Measurements from ENCODE around the gene ELOVL2. TPM values are rescaled to one million over a fixed set of nuclear protein-coding genes. Genes with fewer than 3 reads are reported as not detected.

Gene ELOVL2
- total RNA-seq, 2 experiments from 2014 or later = not detected

- DNase-seq (no peak), ATAC-seq (no peak)
- Mint-ChIP-seq H3K4me3 (no peak overlapping the region), H3K9me3 (no peaks in the 10 kb centered on the region), H3K27ac (no peak overlapping the region), H3K4me1 (ENCODE audit: low read depth) (no peaks in the 10 kb centered on the region), H3K27me3 (peaks cover 10% of the 10 kb centered on the region), H3K36me3 (ENCODE audit: low read depth) (no peaks in the 10 kb centered on the region)
- CTCF ChIA-PET = interaction anchor here (0.6 to 3.1 kb wide), 5 partner anchors 27 to 588 kb away, joined by 3 to 14 read pairs (median 3); no protein-coding TSS in a partner anchor
- no peak for TF ChIP-seq CTCF (IDR thresholded peaks at IDR 0.05)
- POLR2A ChIA-PET = no interaction called here
- intact Hi-C loops (cut with micrococcal nuclease) = loop anchor here (5.0 to 10.0 kb wide), 2 partner anchors 114 to 592 kb away; no protein-coding TSS in a partner anchor
Measured at GRCh38 chr6:11066505-11067347, 22.6 kb upstream of the ELOVL2 start.

- intact Hi-C loops (cut with micrococcal nuclease) = loop anchor here (5.0 to 10.0 kb wide), 2 partner anchors 113 to 591 kb away; no protein-coding TSS in a partner anchor
- no peak for TF ChIP-seq CTCF (IDR thresholded peaks at IDR 0.05)
- H3K4me1 Mint-ChIP-seq (ENCODE audit: low read depth) = no peaks in the 10 kb centered on the region
- H3K27ac Mint-ChIP-seq = no peak overlapping the region
- ATAC-seq (no peak), DNase-seq (no peak)
- H3K36me3 Mint-ChIP-seq (ENCODE audit: low read depth) = no peaks in the 10 kb centered on the region
- H3K4me3 Mint-ChIP-seq = no peak overlapping the region
- POLR2A ChIA-PET = no interaction called here
- H3K27me3 Mint-ChIP-seq = peaks cover 10% of the 10 kb centered on the region
- no peaks in the 10 kb centered on the region for H3K9me3 Mint-ChIP-seq
- CTCF ChIA-PET = interaction anchor here (0.8 to 3.1 kb wide), 4 partner anchors 28 to 430 kb away, joined by 3 to 14 read pairs (median 3); no protein-coding TSS in a partner anchor
Measured at GRCh38 chr6:11065436-11066202, 21.5 kb upstream of the ELOVL2 start.

- no peak for TF ChIP-seq CTCF (IDR thresholded peaks at IDR 0.05)
- H3K4me3 Mint-ChIP-seq = no peak overlapping the region
- H3K27ac Mint-ChIP-seq = no peak overlapping the region
- intact Hi-C loops (cut with micrococcal nuclease) = loop anchor here (5.0 to 10.0 kb wide), 2 partner anchors 113 to 590 kb away; no protein-coding TSS in a partner anchor
- ChIA-PET POLR2A (no interaction called here), CTCF (interaction anchor here (0.7 to 3.1 kb wide), 5 partner anchors 27 to 586 kb away, joined by 3 to 14 read pairs (median 3); no protein-coding TSS in a partner anchor)
- no peaks in the 10 kb centered on the region for H3K4me1 Mint-ChIP-seq (ENCODE audit: low read depth)
- DNase-seq (no peak), ATAC-seq (no peak)
- H3K27me3 Mint-ChIP-seq = peaks cover 8% of the 10 kb centered on the region
- H3K9me3 Mint-ChIP-seq = no peaks in the 10 kb centered on the region
- H3K36me3 Mint-ChIP-seq (ENCODE audit: low read depth) = no peaks in the 10 kb centered on the region
Measured at GRCh38 chr6:11064836-11065235, 20.7 kb upstream of the ELOVL2 start.

GRCh38 chr6:11062715-11063114, 18.6 kb upstream of the ELOVL2 start:
- no peak for TF ChIP-seq CTCF (IDR thresholded peaks at IDR 0.05)
- H3K27me3 Mint-ChIP-seq = peaks cover 6% of the 10 kb centered on the region
- H3K36me3 Mint-ChIP-seq (ENCODE audit: low read depth) = no peaks in the 10 kb centered on the region
- no peaks in the 10 kb centered on the region for H3K9me3 Mint-ChIP-seq
- ATAC-seq (no peak), DNase-seq (no peak)
- POLR2A ChIA-PET = no interaction called here
- no peaks in the 10 kb centered on the region for H3K4me1 Mint-ChIP-seq (ENCODE audit: low read depth)
- CTCF ChIA-PET = interaction anchor here (1.3 to 1.5 kb wide), 2 partner anchors 10 to 108 kb away, joined by 3 read pairs; no protein-coding TSS in a partner anchor
- intact Hi-C loops (cut with micrococcal nuclease) = loop anchor here (10.0 kb wide), 1 partner anchor 588 kb away; no protein-coding TSS in a partner anchor
- H3K27ac Mint-ChIP-seq = no peak overlapping the region
- no peak overlapping the region for H3K4me3 Mint-ChIP-seq
